IPS-18a (cell line): ENCODE results near the gene MARCHF10.

Experiments used
- H3K27ac ChIP-seq: one replicate; pipeline ENCODE4 v1.5.1; 2013; ENCODE audit warnings: low read length
- H3K27me3 ChIP-seq: one replicate; pipeline ENCODE4 v1.6.1; 2013; ENCODE audit warnings: mild to moderate bottlenecking, low read length; ENCODE audit not compliant: control insufficient read depth, insufficient read depth
- H3K36me3 ChIP-seq: one replicate; pipeline ENCODE4 v1.6.1; 2013; ENCODE audit warnings: low read depth, low read length; ENCODE audit not compliant: control insufficient read depth
- H3K4me1 ChIP-seq: one replicate; pipeline ENCODE4 v1.6.1; 2013; ENCODE audit warnings: low read depth, low read length; ENCODE audit not compliant: control insufficient read depth
- H3K4me3 ChIP-seq: one replicate; pipeline ENCODE4 v1.5.1; 2013; ENCODE audit warnings: low read length
- H3K9ac ChIP-seq: one replicate; pipeline ENCODE4 v1.6.1; 2013; ENCODE audit warnings: mild to moderate bottlenecking, low read length, moderate library complexity
- H3K9me3 ChIP-seq: one replicate; pipeline ENCODE4 v1.6.1; 2013; ENCODE audit warnings: low read depth, low read length; ENCODE audit not compliant: control insufficient read depth

Gene MARCHF10

GRCh38 chr17:62675701-62676100, 132.4 kb downstream of the MARCHF10 start:
- Histone ChIP-seq H3K9ac (no peak overlapping the region), H3K27ac (no peak overlapping the region)

GRCh38 chr17:62675260-62675659, 132.9 kb downstream of the MARCHF10 start:
- Histone ChIP-seq H3K4me3 (no peak overlapping the region), H3K9ac (no peak overlapping the region), H3K9me3 (no peaks in the 10 kb centered on the region), H3K27ac (no peak overlapping the region), H3K36me3 (no peaks in the 10 kb centered on the region), H3K27me3 (no peaks in the 10 kb centered on the region), H3K4me1 (no peaks in the 10 kb centered on the region)

More at GRCh38 chr17:62675701-62676100, 132.4 kb downstream of the MARCHF10 start:
- no peaks in the 10 kb centered on the region for H3K4me1 ChIP-seq
- H3K27me3 ChIP-seq = no peaks in the 10 kb centered on the region
- H3K36me3 ChIP-seq = no peaks in the 10 kb centered on the region
- no peaks in the 10 kb centered on the region for H3K9me3 ChIP-seq
- H3K4me3 ChIP-seq = no peak overlapping the region

- no peaks in the 10 kb centered on the region for H3K4me1 ChIP-seq
- no peak overlapping the region for H3K27ac ChIP-seq
- no peak overlapping the region for H3K9ac ChIP-seq
- no peaks in the 10 kb centered on the region for H3K36me3 ChIP-seq
- no peaks in the 10 kb centered on the region for H3K27me3 ChIP-seq
- no peak overlapping the region for H3K4me3 ChIP-seq
- H3K9me3 ChIP-seq = no peaks in the 10 kb centered on the region
These were observed 133.3 kb downstream of the MARCHF10 start for GRCh38 chr17:62674841-62675240.

- Histone ChIP-seq H3K27me3 (no peaks in the 10 kb centered on the region), H3K9ac (no peak overlapping the region), H3K4me3 (no peak overlapping the region), H3K9me3 (no peaks in the 10 kb centered on the region), H3K27ac (no peak overlapping the region), H3K36me3 (no peaks in the 10 kb centered on the region), H3K4me1 (no peaks in the 10 kb centered on the region)
These were observed 133.8 kb downstream of the MARCHF10 start for GRCh38 chr17:62674363-62674739.

GRCh38 chr17:62673614-62674362, 134.3 kb downstream of the MARCHF10 start:
- no peak overlapping the region for H3K4me3 ChIP-seq
- H3K4me1 ChIP-seq = no peaks in the 10 kb centered on the region
- no peaks in the 10 kb centered on the region for H3K9me3 ChIP-seq
- H3K27me3 ChIP-seq = no peaks in the 10 kb centered on the region
- H3K36me3 ChIP-seq = no peaks in the 10 kb centered on the region
- H3K9ac ChIP-seq = no peak overlapping the region
- H3K27ac ChIP-seq = no peak overlapping the region

- H3K9me3 ChIP-seq = no peaks in the 10 kb centered on the region
- H3K36me3 ChIP-seq = no peaks in the 10 kb centered on the region
These were observed 135.2 kb downstream of the MARCHF10 start for GRCh38 chr17:62672957-62673356.

GRCh38 chr17:62671553-62671952, 136.6 kb downstream of the MARCHF10 start:
- Histone ChIP-seq H3K9me3 (no peaks in the 10 kb centered on the region), H3K27me3 (no peaks in the 10 kb centered on the region), H3K4me3 (no peak overlapping the region), H3K36me3 (no peaks in the 10 kb centered on the region), H3K27ac (no peak overlapping the region), H3K9ac (no peak overlapping the region), H3K4me1 (no peaks in the 10 kb centered on the region)

More at GRCh38 chr17:62672957-62673356, 135.2 kb downstream of the MARCHF10 start:
- no peaks in the 10 kb centered on the region for H3K27me3 ChIP-seq
- no peak overlapping the region for H3K4me3 ChIP-seq
- no peak overlapping the region for H3K27ac ChIP-seq
- H3K9ac ChIP-seq = no peak overlapping the region
- no peaks in the 10 kb centered on the region for H3K4me1 ChIP-seq

- Histone ChIP-seq H3K4me3 (no peak overlapping the region), H3K4me1 (no peaks in the 10 kb centered on the region), H3K9ac (no peak overlapping the region), H3K27me3 (no peaks in the 10 kb centered on the region), H3K27ac (no peak overlapping the region), H3K36me3 (no peaks in the 10 kb centered on the region), H3K9me3 (no peaks in the 10 kb centered on the region)
These were observed 137.8 kb downstream of the MARCHF10 start for GRCh38 chr17:62670202-62670821.

GRCh38 chr17:62668091-62668804, 139.9 kb downstream of the MARCHF10 start:
- H3K9me3 ChIP-seq = no peaks in the 10 kb centered on the region
- H3K9ac ChIP-seq = no peak overlapping the region
- H3K36me3 ChIP-seq = no peaks in the 10 kb centered on the region
- H3K27me3 ChIP-seq = no peaks in the 10 kb centered on the region
- H3K27ac ChIP-seq = no peak overlapping the region
- no peak overlapping the region for H3K4me3 ChIP-seq
- H3K4me1 ChIP-seq = no peaks in the 10 kb centered on the region

- Histone ChIP-seq H3K4me3 (no peak overlapping the region), H3K27ac (no peak overlapping the region), H3K9me3 (no peaks in the 10 kb centered on the region), H3K9ac (no peak overlapping the region), H3K27me3 (no peaks in the 10 kb centered on the region), H3K4me1 (no peaks in the 10 kb centered on the region), H3K36me3 (no peaks in the 10 kb centered on the region)
These were observed 141.1 kb downstream of the MARCHF10 start for GRCh38 chr17:62666801-62667591.
